22Rv1 (cell line): ENCODE measurements around the gene PRSS3.
"Not testable (repeated sequence)": the region's sequence is repeated elsewhere in the genome, so short reads cannot be mapped to it uniquely, and the experiment has no call there.

ENCODE experiments used
- ZFX ChIP-seq: fragments of 450-650 bp; IDR thresholded peaks from 2 replicates; pipeline ENCODE4 v1.6.1; 2017; ENCODE audit warnings: antibody characterized with exemption, borderline replicate concordance
- TF ChIP-seq, protein P1 (sequence below): fragments of 450-650 bp; IDR thresholded peaks from 2 replicates; pipeline ENCODE4 v1.5.1; 2017; ENCODE audit warnings: mild to moderate bottlenecking

- TF ChIP-seq, protein P1, sequence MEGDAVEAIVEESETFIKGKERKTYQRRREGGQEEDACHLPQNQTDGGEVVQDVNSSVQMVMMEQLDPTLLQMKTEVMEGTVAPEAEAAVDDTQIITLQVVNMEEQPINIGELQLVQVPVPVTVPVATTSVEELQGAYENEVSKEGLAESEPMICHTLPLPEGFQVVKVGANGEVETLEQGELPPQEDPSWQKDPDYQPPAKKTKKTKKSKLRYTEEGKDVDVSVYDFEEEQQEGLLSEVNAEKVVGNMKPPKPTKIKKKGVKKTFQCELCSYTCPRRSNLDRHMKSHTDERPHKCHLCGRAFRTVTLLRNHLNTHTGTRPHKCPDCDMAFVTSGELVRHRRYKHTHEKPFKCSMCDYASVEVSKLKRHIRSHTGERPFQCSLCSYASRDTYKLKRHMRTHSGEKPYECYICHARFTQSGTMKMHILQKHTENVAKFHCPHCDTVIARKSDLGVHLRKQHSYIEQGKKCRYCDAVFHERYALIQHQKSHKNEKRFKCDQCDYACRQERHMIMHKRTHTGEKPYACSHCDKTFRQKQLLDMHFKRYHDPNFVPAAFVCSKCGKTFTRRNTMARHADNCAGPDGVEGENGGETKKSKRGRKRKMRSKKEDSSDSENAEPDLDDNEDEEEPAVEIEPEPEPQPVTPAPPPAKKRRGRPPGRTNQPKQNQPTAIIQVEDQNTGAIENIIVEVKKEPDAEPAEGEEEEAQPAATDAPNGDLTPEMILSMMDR = not testable (repeated sequence)
- TF ChIP-seq ZFX = not testable (repeated sequence)
Measured at GRCh38 chr9:33793496-33793895, 1.9 kb upstream of the PRSS3 start.
